A204.1 (cell line): ENCODE results near the gene ANP32B.
"Not testable (repeated sequence)": the region's sequence is repeated elsewhere in the genome, so short reads cannot be mapped to it uniquely, and the experiment has no call there.

Experiments
- FAIRE-seq: peaks from 2 replicates; lab custom pipeline; 2012; peaks lifted over from hg19 to GRCh38; lab: Jason Lieb, UNC

Gene ANP32B

GRCh38 chr9:97993000-97993399 is 9.9 kb downstream of the ANP32B start:
- FAIRE-seq: no peak

GRCh38 chr9:97994703-97995102 is 11.6 kb downstream of the ANP32B start:
- FAIRE-seq: no peak

- FAIRE-seq: not testable (repeated sequence)
Measured at GRCh38 chr9:97996676-97997075, 13.5 kb downstream of the ANP32B start.

GRCh38 chr9:97997330-97998276 is 14.5 kb downstream of the ANP32B start:
- no peak for FAIRE-seq

- FAIRE-seq: no peak
Measured at GRCh38 chr9:98002808-98003207, 19.7 kb downstream of the ANP32B start.

- no peak for FAIRE-seq
Measured at GRCh38 chr9:98006127-98006796, 23.1 kb downstream of the ANP32B start.

- FAIRE-seq: no peak
Measured at GRCh38 chr9:98007251-98007928, 24.2 kb downstream of the ANP32B start.

- no peak for FAIRE-seq
Measured at GRCh38 chr9:98008764-98009163, 25.6 kb downstream of the ANP32B start.

GRCh38 chr9:98009437-98009836 is 26.3 kb downstream of the ANP32B start:
- no peak for FAIRE-seq

GRCh38 chr9:98009936-98010335 is 26.8 kb downstream of the ANP32B start:
- FAIRE-seq: no peak

- FAIRE-seq: no peak
Measured at GRCh38 chr9:98010445-98010844, 27.3 kb downstream of the ANP32B start.

- FAIRE-seq: no peak
Measured at GRCh38 chr9:98011122-98011521, 28.0 kb downstream of the ANP32B start.

- no peak for FAIRE-seq
Measured at GRCh38 chr9:98016137-98016680, 33.1 kb downstream of the ANP32B start.

- FAIRE-seq: no peak
Measured at GRCh38 chr9:98017306-98017705, 34.2 kb downstream of the ANP32B start.

GRCh38 chr9:98018347-98018746 is 35.2 kb downstream of the ANP32B start:
- FAIRE-seq: no peak

GRCh38 chr9:98019098-98019497 is 36.0 kb downstream of the ANP32B start:
- FAIRE-seq: no peak

GRCh38 chr9:98019869-98020268 is 36.7 kb downstream of the ANP32B start:
- FAIRE-seq: not testable (repeated sequence)

- no peak for FAIRE-seq
Measured at GRCh38 chr9:98020476-98021145, 37.5 kb downstream of the ANP32B start.

GRCh38 chr9:98021306-98022040 is 38.3 kb downstream of the ANP32B start:
- FAIRE-seq: no peak

- no peak for FAIRE-seq
Measured at GRCh38 chr9:98022447-98022846, 39.3 kb downstream of the ANP32B start.

GRCh38 chr9:98024702-98025101 is 41.6 kb downstream of the ANP32B start:
- no peak for FAIRE-seq
